Smooth muscle cell (in vitro differentiated cells): ENCODE data around the gene PARP12. TPM values are rescaled to one million over a fixed set of nuclear protein-coding genes. Genes with fewer than 3 reads are reported as not detected.

ENCODE experiments used
- DNase-seq: peaks from one replicate; lab custom pipeline; 2025; ENCODE audit not compliant: unreplicated experiment; lab: John Stamatoyannopoulos, UW
- H2AFZ ChIP-seq: fragments of 200-600 bp; sonication (generic); 2 replicates; pipeline ENCODE4 v1.6.0; 2016; ENCODE audit warnings: antibody characterized with exemption, low read depth, mild to moderate bottlenecking
- H3F3A ChIP-seq: fragments of 200-600 bp; sonication (generic); 2 replicates; pipeline ENCODE4 v1.6.0; 2017; ENCODE audit warnings: antibody characterized with exemption, low read depth
- H3K27ac ChIP-seq: fragments of 200-600 bp; sonication (generic); 2 replicates; pipeline ENCODE4 v1.5.1; 2016; ENCODE audit warnings: low read depth, mild to moderate bottlenecking
- H3K27me3 ChIP-seq: fragments of 200-600 bp; sonication (generic); 2 replicates; pipeline ENCODE4 v1.6.1; 2016; ENCODE audit warnings: low read depth, mild to moderate bottlenecking
- H3K36me3 ChIP-seq: fragments of 200-600 bp; sonication (generic); 2 replicates; pipeline ENCODE4 v1.5.1; 2016; ENCODE audit warnings: low read depth
- H3K4me1 ChIP-seq: fragments of 200-600 bp; sonication (generic); 2 replicates; pipeline ENCODE4 v1.5.1; 2016; ENCODE audit warnings: low read depth
- H3K4me2 ChIP-seq: fragments of 200-600 bp; sonication (generic); 2 replicates; pipeline ENCODE4 v1.6.0; 2016; ENCODE audit warnings: mild to moderate bottlenecking
- H3K4me3 ChIP-seq: fragments of 200-600 bp; sonication (generic); 2 replicates; pipeline ENCODE4 v1.5.1; 2016; ENCODE audit warnings: mild to moderate bottlenecking
- H3K79me2 ChIP-seq: fragments of 200-600 bp; sonication (generic); 2 replicates; pipeline ENCODE4 v1.6.0; 2016; ENCODE audit warnings: low read depth, mild to moderate bottlenecking
- H3K9ac ChIP-seq: fragments of 200-600 bp; sonication (generic); 2 replicates; pipeline ENCODE4 v1.6.0; 2016; ENCODE audit warnings: low read depth
- H3K9me3 ChIP-seq: fragments of 200-600 bp; sonication (generic); replicated peaks from 2 replicates; pipeline ENCODE4 v1.5.1; 2016; ENCODE audit warnings: low read depth
- H4K20me1 ChIP-seq: fragments of 200-600 bp; sonication (generic); 2 replicates; pipeline ENCODE4 v1.6.0; 2016; ENCODE audit warnings: low read depth
- CTCF ChIP-seq: fragments of 200-600 bp; sonication (generic); IDR thresholded peaks from 2 replicates; pipeline ENCODE4 v1.5.1; 2017; ENCODE audit warnings: borderline replicate concordance, mild to moderate bottlenecking, antibody characterized with exemption; ENCODE audit not compliant: insufficient read depth, poor library complexity, severe bottlenecking
- WGBS: methylation state at CpG from one replicate; pipeline ENCODE4 v1.1.7; 2016; ENCODE audit warnings: low lambda C conversion rate; 5-methylcytosine and 5-hydroxymethylcytosine counted together
- polyA plus RNA-seq: library from polyadenylated mRNA; unstranded; fragments of >200 nt; fragmentation: Nextera tagmentation; extraction: Ambion mirVana; gene quantifications from 2 replicates; pipeline ENCODE4 v1.2.1, GENCODE V29; 2016
- total RNA-seq: library from RNA; depleted of rRNA; stranded (reverse); fragments of >200 nt; gene quantifications from 2 replicates; pipeline ENCODE4 v1.2.3, GENCODE V29; 2014

The PARP12 gene
- total and polyA plus RNA-seq, 2 experiments from 2014 or later: 1.4 to 2.4 TPM

GRCh38 chr7:140005754-140006503 lies 56.8 kb downstream of the PARP12 start:
- Histone ChIP-seq H2AFZ (no peak overlapping the region), H3K27ac (no peak overlapping the region), H3K79me2 (no peaks in the 10 kb centered on the region), H3K9ac (no peak overlapping the region), H3K4me3 (no peak overlapping the region), H3K36me3 (no peaks in the 10 kb centered on the region), H3K4me1 (no peaks in the 10 kb centered on the region), H4K20me1 (no peaks in the 10 kb centered on the region), H3K9me3 (no peaks in the 10 kb centered on the region), H3F3A (no peaks in the 10 kb centered on the region), H3K4me2 (no peak overlapping the region), H3K27me3 (no peaks in the 10 kb centered on the region)
- TF ChIP-seq CTCF: peak; percentile 28
- DNase-seq: no peak
- 49% methylated on average over 13 of the region's 13 CpGs for WGBS

GRCh38 chr7:140005341-140005740 lies 57.4 kb downstream of the PARP12 start:
- H3K4me3 ChIP-seq: no peak overlapping the region
- WGBS: 56% methylated on average over 7 of the region's 7 CpGs
- no peak overlapping the region for H3K27ac ChIP-seq
- TF ChIP-seq CTCF: no peak
- H3K9ac ChIP-seq: no peak overlapping the region
- H3K4me1 ChIP-seq: no peaks in the 10 kb centered on the region
- no peaks in the 10 kb centered on the region for H4K20me1 ChIP-seq
- H3K9me3 ChIP-seq: no peaks in the 10 kb centered on the region
- no peak for DNase-seq
- H3K79me2 ChIP-seq: no peaks in the 10 kb centered on the region
- H3K27me3 ChIP-seq: no peaks in the 10 kb centered on the region
- H2AFZ ChIP-seq: no peak overlapping the region
- no peaks in the 10 kb centered on the region for H3F3A ChIP-seq
- no peak overlapping the region for H3K4me2 ChIP-seq
- no peaks in the 10 kb centered on the region for H3K36me3 ChIP-seq

GRCh38 chr7:140004672-140005071 lies 58.1 kb downstream of the PARP12 start:
- Histone ChIP-seq H4K20me1 (no peaks in the 10 kb centered on the region), H2AFZ (no peak overlapping the region), H3K4me1 (no peaks in the 10 kb centered on the region), H3K9me3 (no peaks in the 10 kb centered on the region), H3F3A (no peaks in the 10 kb centered on the region), H3K27ac (no peak overlapping the region), H3K4me2 (no peak overlapping the region), H3K36me3 (no peaks in the 10 kb centered on the region), H3K27me3 (no peaks in the 10 kb centered on the region), H3K4me3 (no peak overlapping the region), H3K79me2 (no peaks in the 10 kb centered on the region), H3K9ac (no peak overlapping the region)
- DNase-seq: no peak
- 94% methylated on average over 6 of the region's 6 CpGs for WGBS
- TF ChIP-seq CTCF: no peak

GRCh38 chr7:140003913-140004382 lies 58.8 kb downstream of the PARP12 start:
- H3K27me3 ChIP-seq: no peaks in the 10 kb centered on the region
- H3F3A ChIP-seq: no peaks in the 10 kb centered on the region
- H3K79me2 ChIP-seq: no peaks in the 10 kb centered on the region
- no peak overlapping the region for H3K4me3 ChIP-seq
- H3K9me3 ChIP-seq: no peaks in the 10 kb centered on the region
- H2AFZ ChIP-seq: no peak overlapping the region
- H3K4me2 ChIP-seq: no peak overlapping the region
- no peak for DNase-seq
- H3K27ac ChIP-seq: no peak overlapping the region
- no peaks in the 10 kb centered on the region for H3K36me3 ChIP-seq
- no peak overlapping the region for H3K9ac ChIP-seq
- no peaks in the 10 kb centered on the region for H4K20me1 ChIP-seq
- no peaks in the 10 kb centered on the region for H3K4me1 ChIP-seq
- peak; percentile 55 for TF ChIP-seq CTCF
- WGBS: 55% methylated on average over 9 of the region's 9 CpGs
